ENCODE results near the gene ARHGAP6.

- TF ChIP-seq EZH2phosphoT487 (IDR thresholded peaks at IDR 0.05; ENCODE audit: insufficient read depth, low read depth) (no peak), EZH2 (IDR thresholded peaks at IDR 0.05; ENCODE audit: insufficient read depth, poor library complexity, severe bottlenecking) (no peak)
Measured at GRCh38 chrX:11376163-11376562, 289.6 kb downstream of the ARHGAP6 start.

All from GM23248 (cell line).